ENCODE results near the gene MYCBP2.

MYCBP2 gene

GRCh38 chr13:77042566-77043177 lies 284.2 kb downstream of the MYCBP2 start:
- no peak overlapping the region for H3K4me3 ChIP-seq (ENCODE audit: low read depth, low read length)
- TF ChIP-seq, protein P1, sequence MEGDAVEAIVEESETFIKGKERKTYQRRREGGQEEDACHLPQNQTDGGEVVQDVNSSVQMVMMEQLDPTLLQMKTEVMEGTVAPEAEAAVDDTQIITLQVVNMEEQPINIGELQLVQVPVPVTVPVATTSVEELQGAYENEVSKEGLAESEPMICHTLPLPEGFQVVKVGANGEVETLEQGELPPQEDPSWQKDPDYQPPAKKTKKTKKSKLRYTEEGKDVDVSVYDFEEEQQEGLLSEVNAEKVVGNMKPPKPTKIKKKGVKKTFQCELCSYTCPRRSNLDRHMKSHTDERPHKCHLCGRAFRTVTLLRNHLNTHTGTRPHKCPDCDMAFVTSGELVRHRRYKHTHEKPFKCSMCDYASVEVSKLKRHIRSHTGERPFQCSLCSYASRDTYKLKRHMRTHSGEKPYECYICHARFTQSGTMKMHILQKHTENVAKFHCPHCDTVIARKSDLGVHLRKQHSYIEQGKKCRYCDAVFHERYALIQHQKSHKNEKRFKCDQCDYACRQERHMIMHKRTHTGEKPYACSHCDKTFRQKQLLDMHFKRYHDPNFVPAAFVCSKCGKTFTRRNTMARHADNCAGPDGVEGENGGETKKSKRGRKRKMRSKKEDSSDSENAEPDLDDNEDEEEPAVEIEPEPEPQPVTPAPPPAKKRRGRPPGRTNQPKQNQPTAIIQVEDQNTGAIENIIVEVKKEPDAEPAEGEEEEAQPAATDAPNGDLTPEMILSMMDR (IDR thresholded peaks at IDR 0.05; ENCODE audit: borderline replicate concordance, insufficient read depth, low read depth, low read length): no peak

GRCh38 chr13:77040835-77041234 lies 286.1 kb downstream of the MYCBP2 start:
- TF ChIP-seq, protein P1 (IDR thresholded peaks at IDR 0.05; ENCODE audit: borderline replicate concordance, insufficient read depth, low read depth, low read length): no peak
- no peak overlapping the region for H3K4me3 ChIP-seq (ENCODE audit: low read depth, low read length)

DNA sequence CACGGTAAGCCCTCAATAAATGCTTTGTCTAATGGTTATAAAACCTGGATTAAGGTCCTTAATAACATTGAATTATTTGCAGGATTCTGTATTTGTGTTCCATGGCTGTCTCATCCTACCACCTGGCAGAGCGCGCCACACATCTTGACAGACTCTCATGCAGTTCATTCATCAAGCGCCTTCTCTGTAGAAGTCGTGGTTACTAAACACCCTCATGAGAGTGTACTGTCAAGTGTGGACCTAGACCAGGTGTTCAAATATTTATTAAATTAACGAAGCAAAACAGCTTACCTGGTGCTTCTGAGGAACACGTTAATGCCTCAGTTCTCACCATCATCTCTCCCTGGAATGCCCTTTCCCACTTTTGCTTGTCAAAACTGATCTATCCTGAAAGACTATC lies 286.8 kb downstream of the MYCBP2 start:
- no peak overlapping the region for H3K4me3 ChIP-seq (ENCODE audit: low read depth, low read length)
- TF ChIP-seq, protein P1 (IDR thresholded peaks at IDR 0.05; ENCODE audit: borderline replicate concordance, insufficient read depth, low read depth, low read length): no peak

GRCh38 chr13:77038907-77039480 lies 287.9 kb downstream of the MYCBP2 start:
- TF ChIP-seq, protein P1 (IDR thresholded peaks at IDR 0.05; ENCODE audit: borderline replicate concordance, insufficient read depth, low read depth, low read length): no peak
- no peak overlapping the region for H3K4me3 ChIP-seq (ENCODE audit: low read depth, low read length)

DNA sequence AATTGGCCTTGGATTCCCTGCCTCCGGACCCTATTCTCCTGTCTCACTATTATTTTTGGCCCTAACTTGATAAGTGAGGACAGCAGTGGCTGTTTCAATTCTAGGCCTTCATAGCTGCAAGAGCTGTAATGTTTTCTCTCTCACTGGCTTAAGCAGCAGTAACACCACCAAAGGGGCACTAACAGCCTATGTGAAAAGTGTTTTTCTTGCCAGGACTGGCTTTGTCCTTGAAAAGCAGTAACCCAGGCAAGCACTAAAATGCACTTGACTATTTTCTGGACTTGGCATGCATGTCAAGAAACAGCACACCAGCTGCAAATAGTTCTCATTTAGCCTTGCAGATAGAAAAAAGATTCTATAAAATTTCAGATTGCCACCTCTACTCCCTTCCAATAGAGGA lies 290.6 kb downstream of the MYCBP2 start:
- no peak overlapping the region for H3K4me3 ChIP-seq (ENCODE audit: low read depth, low read length)
- TF ChIP-seq, protein P1 (IDR thresholded peaks at IDR 0.05; ENCODE audit: borderline replicate concordance, insufficient read depth, low read depth, low read length): no peak

- H3K4me3 ChIP-seq (ENCODE audit: low read depth, low read length): no peak overlapping the region
- TF ChIP-seq, protein P1 (IDR thresholded peaks at IDR 0.05; ENCODE audit: borderline replicate concordance, insufficient read depth, low read depth, low read length): no peak
Observed at GRCh38 chr13:77034881-77035280, 292.0 kb downstream of the MYCBP2 start.

DNA sequence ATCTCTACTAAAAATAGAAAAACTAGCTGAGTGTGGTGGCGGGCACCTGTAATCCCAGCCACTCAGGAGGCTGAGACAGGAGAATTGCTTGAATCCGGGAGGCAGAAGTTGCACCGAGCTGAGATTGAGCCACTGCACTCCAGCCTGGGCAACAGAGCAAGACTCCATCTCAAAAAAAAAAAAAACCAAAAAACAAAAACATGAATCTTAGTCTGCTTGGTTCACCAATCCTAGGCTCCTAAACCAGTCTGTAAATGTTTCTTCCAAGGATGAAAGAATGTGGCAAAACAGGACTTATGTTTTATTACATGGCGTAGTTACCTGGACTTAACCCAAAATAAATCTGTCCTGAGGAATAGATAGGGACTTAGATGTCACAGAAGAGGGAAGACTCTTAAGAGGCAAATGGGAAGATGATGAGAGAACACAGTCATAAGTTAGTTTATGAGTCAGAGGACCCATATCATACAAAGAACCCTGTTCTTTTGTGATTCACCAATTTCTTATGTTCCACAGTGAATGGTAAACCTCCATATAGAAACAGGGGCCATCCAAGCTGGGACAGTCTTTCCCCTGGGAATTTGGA lies 293.1 kb downstream of the MYCBP2 start:
- H3K4me3 ChIP-seq (ENCODE audit: low read depth, low read length): no peak overlapping the region
- TF ChIP-seq, protein P1 (IDR thresholded peaks at IDR 0.05; ENCODE audit: borderline replicate concordance, insufficient read depth, low read depth, low read length): no peak
